CD8-positive, alpha-beta memory T cell (primary cell): ENCODE results near the gene STK11. TPM values are rescaled to one million over a fixed set of nuclear protein-coding genes. Genes with fewer than 3 reads are reported as not detected.

ENCODE experiments used
- CTCF ChIA-PET: fragments of 350-600 bp; sonication (Branson Sonifier 250); formaldehyde crosslinking; loops from one replicate; lab custom pipeline; 2021; ENCODE audit warnings: antibody characterized with exemption; lab: Charles Lee
- POLR2A ChIA-PET: fragments of 350-600 bp; sonication (Branson Sonifier 250); formaldehyde crosslinking; loops from one replicate; lab custom pipeline; 2021; ENCODE audit warnings: antibody characterized with exemption; lab: Charles Lee
- DNase-seq, 5 donors: peaks; one replicate each; pipeline versions ENCODE4 v3.0.0 to v3.0.0-alpha.2; 2020 to 2022; ENCODE audit warnings: mixed read lengths in 1 of 5
- H3K27ac ChIP-seq: one replicate; pipeline ENCODE4 v1.7.0; 2013; ENCODE audit warnings: low read depth, mild to moderate bottlenecking, low read length, moderate library complexity
- H3K27me3 ChIP-seq: 2 replicates; pipeline ENCODE4 v1.7.0; 2013; ENCODE audit warnings: low read length, mild to moderate bottlenecking; ENCODE audit not compliant: insufficient read depth, poor library complexity, severe bottlenecking
- H3K36me3 ChIP-seq: 2 replicates; pipeline ENCODE4 v1.7.0; 2013; ENCODE audit warnings: mild to moderate bottlenecking, low read length, moderate library complexity; ENCODE audit not compliant: insufficient read depth
- H3K4me1 ChIP-seq: 2 replicates; pipeline ENCODE4 v1.7.0; 2013; ENCODE audit warnings: mild to moderate bottlenecking, low read length, moderate library complexity; ENCODE audit not compliant: insufficient read depth
- H3K4me3 ChIP-seq: 2 replicates; pipeline ENCODE4 v1.7.0; 2013; ENCODE audit warnings: mild to moderate bottlenecking, low read length
- H3K9me3 ChIP-seq: 2 replicates; pipeline ENCODE4 v1.7.0; 2013; ENCODE audit warnings: mild to moderate bottlenecking, low read length
- H3K27ac Mint-ChIP-seq, 8 donors: one replicate each; pipeline ENCODE4 v1.8.0; 2020 to 2021; ENCODE audit warnings: mixed read lengths in 8 of 8, mild to moderate bottlenecking in 6 of 8, inconsistent platforms in 3 of 8, moderate library complexity in 3 of 8
- H3K27me3 Mint-ChIP-seq, 2 donors: one replicate each; pipeline ENCODE4 v1.8.0; 2020 to 2021; ENCODE audit warnings: mixed read lengths in 2 of 2, mild to moderate bottlenecking in 1 of 2, moderate library complexity in 1 of 2
- H3K36me3 Mint-ChIP-seq, 3 donors: one replicate each; pipeline ENCODE4 v1.8.0; 2020 to 2021; ENCODE audit warnings: mixed read lengths in 3 of 3, inconsistent platforms in 1 of 3, mild to moderate bottlenecking in 1 of 3
- H3K4me1 Mint-ChIP-seq, 3 donors: one replicate each; pipeline ENCODE4 v1.8.0; 2020 to 2021; ENCODE audit warnings: mixed read lengths in 3 of 3, inconsistent platforms in 1 of 3, mild to moderate bottlenecking in 1 of 3
- H3K4me3 Mint-ChIP-seq, 7 donors: one replicate each; pipeline ENCODE4 v1.8.0; 2020 to 2021; ENCODE audit warnings: mixed read lengths in 7 of 7, mild to moderate bottlenecking in 6 of 7, moderate library complexity in 4 of 7, inconsistent platforms in 2 of 7
- H3K9me3 Mint-ChIP-seq, 5 donors: one replicate each; pipeline ENCODE4 v1.8.0; 2020 to 2022; ENCODE audit warnings: mixed read lengths in 5 of 5, mild to moderate bottlenecking in 3 of 5, moderate library complexity in 2 of 5, inconsistent platforms in 1 of 5
- polyA plus RNA-seq: library from polyadenylated mRNA; unstranded; fragments of 300-500 nt; fragmentation: Illumina TruSeq; gene quantifications from one replicate; pipeline ENCODE4 v1.2.3, GENCODE V29; 2021
- total RNA-seq, 2 experiments: library from RNA; stranded (reverse); gene quantifications; one replicate each; pipeline ENCODE4 v1.2.3, GENCODE V29; 2021

The STK11 gene
- total RNA-seq = 10 to 100 TPM; 66.9 to 69.7 TPM
- 37.0 TPM for polyA plus RNA-seq

- ChIA-PET CTCF (no interaction called here), POLR2A (interaction anchor here (0.6 kb wide), 1 partner anchor 168 kb away, joined by 3 read pairs; no protein-coding TSS in a partner anchor)
- H3K4me1 ChIP-seq = peaks cover 40% of the 10 kb centered on the region
- H3K27me3 ChIP-seq = no peaks in the 10 kb centered on the region
- Mint-ChIP-seq H3K36me3 (peaks cover 0 to 19% (median 0%) of the 10 kb centered on the region in 3 donors), H3K9me3 (no peaks in the 10 kb centered on the region), H3K4me1 (peaks cover 17 to 42% (median 25%) of the 10 kb centered on the region in 3 donors), H3K27me3 (no peaks in the 10 kb centered on the region), H3K27ac (peak within 1 kb of the TSS; percentile 79 to 98 (median 92)), H3K4me3 (peak within 1 kb of the TSS; percentile 92 to 98 (median 95))
- DNase-seq = peak; percentile 99 to 100 (median 99)
- no peaks in the 10 kb centered on the region for H3K36me3 ChIP-seq
- peak within 1 kb of the TSS; percentile 90 for H3K4me3 ChIP-seq
- H3K27ac ChIP-seq = peak within 1 kb of the TSS; percentile 67
- H3K9me3 ChIP-seq = no peaks in the 10 kb centered on the region
These were observed at the start of gene STK11 for GRCh38 chr19:1205114-1206099. STK11 (plus strand) TSS chr19:1205778; CDS start chr19:1206914, 1,136 bp downstream.

GRCh38 chr19:1156305-1156801 lies 49.2 kb upstream of the STK11 start:
- Histone ChIP-seq H3K4me1 (no peaks in the 10 kb centered on the region), H3K9me3 (no peaks in the 10 kb centered on the region), H3K27ac (no peak overlapping the region), H3K4me3 (no peak overlapping the region), H3K36me3 (no peaks in the 10 kb centered on the region), H3K27me3 (no peaks in the 10 kb centered on the region)
- no peaks in the 10 kb centered on the region for H3K27me3 Mint-ChIP-seq
- peaks cover 0 to 3% (median 0%) of the 10 kb centered on the region in 3 donors for H3K4me1 Mint-ChIP-seq
- DNase-seq = no peak
- ChIA-PET POLR2A (no interaction called here), CTCF (no interaction called here)
- no peak overlapping the region for H3K27ac Mint-ChIP-seq
- no peaks in the 10 kb centered on the region for H3K9me3 Mint-ChIP-seq
- H3K36me3 Mint-ChIP-seq = peaks cover 0 to 23% (median 0%) of the 10 kb centered on the region in 3 donors
- no peak overlapping the region for H3K4me3 Mint-ChIP-seq

- POLR2A ChIA-PET = no interaction called here
- CTCF ChIA-PET = no interaction called here
- Mint-ChIP-seq H3K9me3 (no peaks in the 10 kb centered on the region), H3K4me3 (no peak overlapping the region), H3K36me3 (peaks cover 0 to 18% (median 0%) of the 10 kb centered on the region in 3 donors), H3K4me1 (peaks cover 0 to 3% (median 0%) of the 10 kb centered on the region in 3 donors), H3K27me3 (no peaks in the 10 kb centered on the region), H3K27ac (peak overlapping the region in 1 of 8 donors; percentile 29)
- Histone ChIP-seq H3K4me3 (no peak overlapping the region), H3K36me3 (no peaks in the 10 kb centered on the region), H3K4me1 (no peaks in the 10 kb centered on the region), H3K9me3 (no peaks in the 10 kb centered on the region), H3K27me3 (no peaks in the 10 kb centered on the region), H3K27ac (no peak overlapping the region)
- DNase-seq = no peak
These were observed 48.6 kb upstream of the STK11 start for GRCh38 chr19:1156830-1157615.

GRCh38 chr19:1157931-1158884 lies 47.4 kb upstream of the STK11 start:
- Mint-ChIP-seq H3K27me3 (no peaks in the 10 kb centered on the region), H3K27ac (peak overlapping the region in 1 of 8 donors; percentile 83), H3K4me3 (no peak overlapping the region), H3K9me3 (no peaks in the 10 kb centered on the region), H3K4me1 (peaks cover 6 to 11% (median 7%) of the 10 kb centered on the region in 3 donors), H3K36me3 (peaks cover 0 to 13% (median 0%) of the 10 kb centered on the region in 3 donors)
- no peaks in the 10 kb centered on the region for H3K4me1 ChIP-seq
- no peaks in the 10 kb centered on the region for H3K36me3 ChIP-seq
- no peak overlapping the region for H3K27ac ChIP-seq
- H3K9me3 ChIP-seq = no peaks in the 10 kb centered on the region
- ChIA-PET POLR2A (no interaction called here), CTCF (no interaction called here)
- no peak for DNase-seq
- H3K27me3 ChIP-seq = no peaks in the 10 kb centered on the region
- H3K4me3 ChIP-seq = no peak overlapping the region

- Histone ChIP-seq H3K27ac (no peak overlapping the region), H3K4me3 (no peak overlapping the region), H3K27me3 (no peaks in the 10 kb centered on the region), H3K4me1 (no peaks in the 10 kb centered on the region), H3K9me3 (no peaks in the 10 kb centered on the region), H3K36me3 (no peaks in the 10 kb centered on the region)
- no peak for DNase-seq
- Mint-ChIP-seq H3K9me3 (no peaks in the 10 kb centered on the region), H3K4me1 (peaks cover 6 to 11% (median 7%) of the 10 kb centered on the region in 3 donors), H3K4me3 (no peak overlapping the region), H3K27me3 (no peaks in the 10 kb centered on the region), H3K36me3 (peaks cover 0 to 7% (median 0%) of the 10 kb centered on the region in 3 donors), H3K27ac (no peak overlapping the region)
- CTCF ChIA-PET = no interaction called here
- POLR2A ChIA-PET = no interaction called here
These were observed 46.6 kb upstream of the STK11 start for GRCh38 chr19:1158885-1159448.

GRCh38 chr19:1159864-1160595 lies 45.5 kb upstream of the STK11 start:
- CTCF ChIA-PET = no interaction called here
- Histone ChIP-seq H3K27ac (no peak overlapping the region), H3K4me1 (no peaks in the 10 kb centered on the region), H3K36me3 (no peaks in the 10 kb centered on the region), H3K27me3 (no peaks in the 10 kb centered on the region), H3K9me3 (no peaks in the 10 kb centered on the region), H3K4me3 (no peak overlapping the region)
- Mint-ChIP-seq H3K27me3 (no peaks in the 10 kb centered on the region), H3K27ac (peak overlapping the region in 2 of 8 donors; percentile 46 to 63), H3K4me3 (no peak overlapping the region), H3K36me3 (peaks cover 0 to 7% (median 0%) of the 10 kb centered on the region in 3 donors), H3K9me3 (no peaks in the 10 kb centered on the region), H3K4me1 (peaks cover 6 to 11% (median 7%) of the 10 kb centered on the region in 3 donors)
- POLR2A ChIA-PET = no interaction called here
- DNase-seq = no peak
